Measurements from ENCODE around the gene TRIP13. TPM values are rescaled to one million over a fixed set of nuclear protein-coding genes. Genes with fewer than 3 reads are reported as not detected.

Gene TRIP13
- total RNA-seq, 4 donors from 2014 or later = 1.2 to 8.3 (median 3.5) TPM

DNA sequence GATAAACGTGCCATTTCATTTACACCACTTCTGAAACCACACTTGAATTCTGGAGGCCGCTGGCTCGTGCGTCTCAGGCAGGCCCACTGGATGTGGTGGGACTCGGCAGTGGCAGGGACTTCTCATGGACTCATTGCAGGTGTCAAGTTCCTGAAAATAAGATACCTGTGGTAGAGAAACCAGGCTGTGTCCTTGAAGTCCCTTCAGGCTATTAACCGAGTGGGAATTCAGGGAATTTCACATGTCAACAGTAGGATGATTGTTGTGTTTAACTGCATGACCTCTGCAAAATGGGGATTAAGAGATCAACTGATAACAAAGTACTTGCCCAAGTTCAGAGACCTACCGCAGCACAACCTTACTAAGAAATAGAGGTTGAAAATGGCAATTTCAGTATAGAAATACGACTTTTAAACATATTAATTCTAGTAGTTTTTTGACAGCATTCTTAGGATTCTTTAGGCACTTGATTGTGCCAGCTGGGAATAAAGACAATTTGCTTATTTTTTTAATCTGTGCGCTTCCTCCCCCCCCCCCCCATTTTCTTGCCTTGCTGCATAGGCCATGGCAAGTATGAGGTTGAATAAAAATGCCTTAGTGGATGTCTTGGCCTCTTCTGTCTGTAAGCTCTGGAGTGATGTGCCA, 26.8 kb downstream of the TRIP13 start:
- DNase-seq = no peak
- Histone ChIP-seq H3K9me3 (no peaks in the 10 kb centered on the region), H3K4me1 (no peaks in the 10 kb centered on the region), H3K36me3 (no peaks in the 10 kb centered on the region), H3K27me3 (no peaks in the 10 kb centered on the region), H3K4me3 (no peak overlapping the region), H3K27ac (no peak overlapping the region)
- TF ChIP-seq, protein P1, sequence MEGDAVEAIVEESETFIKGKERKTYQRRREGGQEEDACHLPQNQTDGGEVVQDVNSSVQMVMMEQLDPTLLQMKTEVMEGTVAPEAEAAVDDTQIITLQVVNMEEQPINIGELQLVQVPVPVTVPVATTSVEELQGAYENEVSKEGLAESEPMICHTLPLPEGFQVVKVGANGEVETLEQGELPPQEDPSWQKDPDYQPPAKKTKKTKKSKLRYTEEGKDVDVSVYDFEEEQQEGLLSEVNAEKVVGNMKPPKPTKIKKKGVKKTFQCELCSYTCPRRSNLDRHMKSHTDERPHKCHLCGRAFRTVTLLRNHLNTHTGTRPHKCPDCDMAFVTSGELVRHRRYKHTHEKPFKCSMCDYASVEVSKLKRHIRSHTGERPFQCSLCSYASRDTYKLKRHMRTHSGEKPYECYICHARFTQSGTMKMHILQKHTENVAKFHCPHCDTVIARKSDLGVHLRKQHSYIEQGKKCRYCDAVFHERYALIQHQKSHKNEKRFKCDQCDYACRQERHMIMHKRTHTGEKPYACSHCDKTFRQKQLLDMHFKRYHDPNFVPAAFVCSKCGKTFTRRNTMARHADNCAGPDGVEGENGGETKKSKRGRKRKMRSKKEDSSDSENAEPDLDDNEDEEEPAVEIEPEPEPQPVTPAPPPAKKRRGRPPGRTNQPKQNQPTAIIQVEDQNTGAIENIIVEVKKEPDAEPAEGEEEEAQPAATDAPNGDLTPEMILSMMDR (IDR thresholded peaks at IDR 0.05) = no peak
- no peak for TF ChIP-seq POLR2A (IDR thresholded peaks at IDR 0.05)

DNA sequence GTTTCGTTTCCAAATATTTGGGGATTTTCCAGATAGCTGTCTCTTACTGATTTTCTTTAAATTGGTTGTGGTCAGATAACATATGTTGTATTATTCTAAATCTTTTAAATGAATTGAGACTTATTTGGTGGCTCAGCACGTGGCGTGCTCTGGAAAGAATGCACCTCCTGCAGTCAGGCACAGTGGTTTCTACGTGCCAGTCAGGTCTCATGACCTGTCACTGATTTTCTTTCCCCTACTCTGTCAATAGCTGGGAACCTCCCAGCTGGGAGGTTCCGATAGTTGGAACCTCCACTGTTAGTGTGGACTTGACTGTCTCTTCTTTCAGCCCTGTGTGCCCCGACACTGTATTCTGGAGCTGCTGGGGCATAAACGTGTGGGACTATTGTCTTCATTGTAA, 27.6 kb downstream of the TRIP13 start:
- H3K36me3 ChIP-seq = no peaks in the 10 kb centered on the region
- no peak for TF ChIP-seq POLR2A (IDR thresholded peaks at IDR 0.05)
- TF ChIP-seq, protein P1 (IDR thresholded peaks at IDR 0.05) = no peak
- H3K9me3 ChIP-seq = no peaks in the 10 kb centered on the region
- no peak overlapping the region for H3K4me3 ChIP-seq
- H3K27me3 ChIP-seq = no peaks in the 10 kb centered on the region
- no peak overlapping the region for H3K27ac ChIP-seq
- no peaks in the 10 kb centered on the region for H3K4me1 ChIP-seq
- no peak for DNase-seq

DNA sequence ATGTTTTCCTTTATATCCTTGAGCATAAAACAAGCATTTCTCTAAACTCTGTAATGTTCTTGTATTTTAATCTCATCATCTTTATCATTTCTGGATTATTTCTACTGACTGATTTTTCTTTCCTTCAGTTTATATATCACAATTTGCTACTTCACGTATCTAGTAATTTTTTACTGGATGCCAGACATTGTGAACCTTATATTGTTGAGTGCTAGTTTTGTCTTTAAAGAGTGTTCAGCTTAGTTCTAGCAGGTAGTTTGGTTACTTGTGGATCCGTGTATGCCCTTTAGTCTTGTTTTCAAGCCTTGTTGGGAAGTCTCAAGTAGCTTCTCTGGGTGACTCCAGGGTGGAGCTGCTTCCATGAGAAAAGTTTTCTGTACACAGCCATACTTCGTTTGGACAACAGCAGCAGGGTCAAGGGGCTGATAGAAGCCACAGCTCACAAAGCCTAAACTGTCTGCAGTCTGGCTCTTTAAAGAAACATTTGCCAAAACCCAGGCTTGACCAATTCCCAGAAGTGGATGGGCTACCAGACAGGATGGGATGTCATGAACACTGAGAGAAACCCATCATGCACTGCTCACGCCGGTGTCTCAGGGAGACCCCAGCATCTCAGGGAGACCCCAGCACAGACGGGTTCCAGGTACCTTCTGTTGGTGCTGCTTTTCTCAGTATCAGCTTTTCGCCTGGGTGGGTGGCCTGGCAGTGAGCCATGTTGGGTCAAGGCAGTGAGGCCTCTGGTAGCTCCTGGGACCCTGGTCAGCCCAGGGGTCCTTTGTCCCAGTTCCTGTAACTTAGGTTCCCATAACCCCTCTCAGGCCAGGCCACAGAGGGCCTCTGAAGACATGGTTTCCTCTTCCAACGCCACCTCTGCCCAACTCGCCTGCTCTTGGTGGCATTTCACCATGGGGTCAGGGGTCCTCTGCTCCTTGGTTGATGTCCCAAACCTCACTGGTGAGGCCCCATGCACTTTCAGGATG, 29.1 kb downstream of the TRIP13 start:
- Histone ChIP-seq H3K36me3 (no peaks in the 10 kb centered on the region), H3K4me3 (no peak overlapping the region), H3K9me3 (no peaks in the 10 kb centered on the region), H3K27ac (no peak overlapping the region), H3K27me3 (no peaks in the 10 kb centered on the region), H3K4me1 (peaks cover 0 to 5% (median 2%) of the 10 kb centered on the region in 4 donors)
- no peak for TF ChIP-seq POLR2A (IDR thresholded peaks at IDR 0.05)
- TF ChIP-seq, protein P1 (IDR thresholded peaks at IDR 0.05) = no peak
- peak in 1 of 3 donors; percentile 43 for DNase-seq

DNA sequence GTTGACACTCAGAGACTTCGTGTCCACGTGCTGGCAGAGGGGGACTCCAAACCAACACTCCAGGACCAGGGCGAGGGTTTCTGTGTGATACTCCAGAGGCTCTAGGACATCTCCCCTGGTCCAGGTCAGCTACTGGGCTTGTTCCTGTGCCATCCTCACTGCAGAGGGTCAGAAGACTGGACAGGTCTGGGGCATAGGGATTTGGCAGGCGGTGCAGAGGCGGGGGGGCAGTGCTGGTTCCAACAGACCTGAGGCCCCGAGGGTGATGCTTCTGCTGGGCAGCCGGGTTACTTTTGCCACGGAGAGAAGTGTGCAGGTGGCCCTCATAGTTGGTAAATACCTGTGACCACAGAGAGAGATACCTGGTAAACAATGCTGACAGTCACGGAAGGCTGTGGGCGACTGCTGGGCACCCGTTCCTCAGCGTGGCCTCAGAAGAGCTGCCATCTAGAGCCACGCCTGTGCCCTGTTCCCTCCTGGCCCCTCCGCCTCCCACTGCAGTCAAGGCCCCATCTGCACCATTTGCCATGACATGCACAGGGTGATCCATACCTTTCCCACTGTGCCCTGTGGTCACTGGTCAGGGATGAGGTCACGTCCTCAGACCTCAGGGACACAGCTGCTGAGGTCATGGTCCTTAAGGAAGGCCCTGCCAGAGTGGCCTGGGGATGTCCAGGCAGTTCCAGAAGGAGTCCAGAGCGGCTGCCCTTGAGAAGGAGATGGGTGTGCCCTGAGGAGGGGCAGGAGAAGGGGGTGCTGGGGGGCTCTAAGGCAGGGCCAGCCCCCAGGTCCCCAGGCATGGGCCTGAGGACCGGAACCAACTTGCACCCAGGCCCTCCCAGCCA, 30.0 kb downstream of the TRIP13 start:
- no peak overlapping the region for H3K27ac ChIP-seq
- no peak overlapping the region for H3K4me3 ChIP-seq
- no peaks in the 10 kb centered on the region for H3K9me3 ChIP-seq
- no peaks in the 10 kb centered on the region for H3K36me3 ChIP-seq
- TF ChIP-seq, protein P1 (IDR thresholded peaks at IDR 0.05) = no peak
- no peak for TF ChIP-seq POLR2A (IDR thresholded peaks at IDR 0.05)
- peaks cover 0 to 8% (median 6%) of the 10 kb centered on the region in 4 donors for H3K4me1 ChIP-seq
- no peaks in the 10 kb centered on the region for H3K27me3 ChIP-seq
- peak in 1 of 3 donors; percentile 35 for DNase-seq

DNA sequence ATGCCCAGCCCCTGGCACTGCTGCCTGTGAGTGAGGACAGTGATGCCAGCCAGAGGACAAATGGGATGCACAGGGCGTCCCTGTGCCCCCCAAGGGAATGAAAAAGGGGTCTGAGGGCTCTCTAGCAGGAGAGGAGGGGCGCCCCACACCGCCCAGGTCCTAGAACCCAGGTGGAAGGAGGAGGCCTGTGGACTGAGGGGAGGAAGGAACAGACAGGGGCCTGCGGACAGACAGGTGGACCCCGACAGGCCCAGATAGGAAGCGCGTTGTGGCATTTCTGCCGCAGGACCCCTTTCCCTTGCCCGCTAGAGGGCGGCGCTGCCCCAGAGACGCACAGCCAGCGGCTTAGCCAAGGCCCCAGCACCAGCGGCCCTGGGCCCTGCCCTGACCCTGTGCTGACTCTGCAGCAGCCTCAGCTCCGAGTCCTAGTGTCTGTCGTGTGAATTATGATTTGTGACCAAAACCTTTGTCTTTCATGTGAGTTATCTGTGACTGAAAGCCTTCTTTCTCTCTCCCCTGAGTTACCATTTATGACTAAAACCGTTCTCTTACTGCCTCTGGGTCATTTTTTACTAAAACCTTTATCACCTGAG, 30.7 kb downstream of the TRIP13 start:
- Histone ChIP-seq H3K4me3 (no peak overlapping the region), H3K9me3 (no peaks in the 10 kb centered on the region), H3K27me3 (no peaks in the 10 kb centered on the region), H3K27ac (no peak overlapping the region), H3K4me1 (peaks cover 0 to 8% (median 6%) of the 10 kb centered on the region in 4 donors), H3K36me3 (no peaks in the 10 kb centered on the region)
- TF ChIP-seq POLR2A (IDR thresholded peaks at IDR 0.05) = no peak
- TF ChIP-seq, protein P1 (IDR thresholded peaks at IDR 0.05) = peak; percentile 34 to 88 (median 78)
- DNase-seq = peak; percentile 53 to 87 (median 86)

Data from Peyer's patch (tissue), 4 donors.